K562 (cell line): ENCODE results near the gene ANAPC5.

Source experiments
- POLR2A ChIP-seq: fragments of 450-650 bp; conservative IDR thresholded peaks from 2 replicates; pipeline ENCODE4 v1.6.1; 2016
- ZNF274 ChIP-seq: IDR thresholded peaks from 2 replicates; pipeline ENCODE4 v1.6.1; 2011; ENCODE audit warnings: low read depth, mild to moderate bottlenecking, low read length, moderate library complexity, borderline replicate concordance

GRCh38 chr12:121300083-121300819, 52.0 kb downstream of the ANAPC5 start:
- TF ChIP-seq POLR2A (no peak), ZNF274 (no peak)
